Measurements from ENCODE around the gene AQP5. TPM values are rescaled to one million over a fixed set of nuclear protein-coding genes. Genes with fewer than 3 reads are reported as not detected.

The AQP5 gene
- total RNA-seq, 1 donor from 2014 or later, result 1.0 TPM

DNA sequence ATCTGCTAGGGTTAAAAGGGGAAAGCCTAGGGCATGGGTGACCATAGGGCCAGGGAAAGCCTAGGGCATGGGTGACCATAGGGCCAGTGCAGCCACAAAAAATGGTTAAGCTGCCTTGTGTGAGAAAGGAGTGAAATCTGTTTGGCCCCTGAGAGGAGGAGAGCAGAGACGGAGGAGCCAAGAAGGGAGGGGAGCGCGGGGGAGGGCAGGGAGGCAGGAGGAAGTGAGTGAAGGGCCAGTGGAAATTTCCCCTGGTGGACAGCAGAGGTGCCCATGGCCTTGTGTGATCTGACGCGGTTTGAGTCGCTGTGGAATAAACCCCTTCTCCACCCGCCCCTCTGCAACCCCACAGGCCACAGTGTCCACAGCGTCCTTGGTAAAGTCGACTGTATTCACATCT lies 10.5 kb downstream of the AQP5 start:
- Histone ChIP-seq H3K4me3 (ENCODE audit: low read length in 3 of 3) (no peak overlapping the region), H3K4me1 (ENCODE audit: control insufficient read depth in 3 of 3, insufficient read depth in 3 of 3, low read length in 3 of 3) (peaks cover 7 to 14% (median 8%) of the 10 kb centered on the region in 3 donors), H3K27ac (ENCODE audit: low read depth, low read length) (no peak overlapping the region), H3K9ac (ENCODE audit: low read depth in 1 of 3, low read length in 3 of 3) (no peak overlapping the region), H3K36me3 (ENCODE audit: control insufficient read depth in 3 of 3, insufficient read depth in 3 of 3, low read length in 3 of 3) (no peaks in the 10 kb centered on the region), H3K9me3 (ENCODE audit: control insufficient read depth in 3 of 3, low read length in 3 of 3) (no peaks in the 10 kb centered on the region), H3K27me3 (ENCODE audit: control insufficient read depth in 3 of 3, insufficient read depth in 3 of 3, low read length in 3 of 3) (peaks cover 23 to 45% (median 44%) of the 10 kb centered on the region in 3 donors)

DNA sequence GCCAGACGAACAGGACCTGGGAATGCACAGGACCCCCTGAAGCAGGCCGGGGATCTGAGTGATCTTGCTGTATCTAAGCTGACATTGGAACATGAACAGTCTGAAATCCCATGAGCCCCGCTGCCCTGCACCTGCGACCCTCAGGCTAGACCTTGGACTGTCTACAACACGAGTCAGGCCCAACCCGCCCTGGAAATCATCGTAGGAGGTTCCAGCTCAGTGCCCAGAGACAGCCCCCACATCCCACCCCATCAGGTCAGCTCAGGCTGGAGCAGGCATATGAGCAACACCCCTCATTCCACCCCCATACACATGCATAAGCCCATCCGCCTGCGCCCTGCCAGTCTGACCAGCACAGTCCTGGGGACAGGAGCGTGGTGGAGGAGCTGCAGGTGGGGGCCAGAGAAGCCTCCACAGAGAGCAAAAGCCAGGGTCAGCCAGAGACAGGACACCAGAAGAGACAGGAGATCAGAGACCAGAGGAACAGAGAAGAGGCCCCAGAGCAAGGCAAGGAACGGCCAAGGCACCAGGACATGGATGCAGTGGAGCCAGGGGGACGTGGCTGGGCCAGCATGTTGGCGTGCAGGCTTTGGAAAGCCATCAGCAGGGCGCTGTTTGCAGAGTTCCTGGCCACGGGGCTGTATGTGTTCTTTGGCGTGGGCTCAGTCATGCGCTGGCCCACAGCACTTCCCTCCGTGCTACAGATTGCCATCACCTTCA lies 11.1 kb downstream of the AQP5 start, which contains the start of gene AQP6:
AQP6 (plus strand) TSS at position 307 of the 720 bp plus-strand sequence; CDS start at position 534, 227 bp downstream.
- Histone ChIP-seq H3K4me3 (ENCODE audit: low read length in 3 of 3) (no peak within 1 kb of the TSS), H3K27me3 (ENCODE audit: control insufficient read depth in 3 of 3, insufficient read depth in 3 of 3, low read length in 3 of 3) (peaks cover 18 to 39% (median 38%) of the 10 kb centered on the region in 3 donors), H3K4me1 (ENCODE audit: control insufficient read depth in 3 of 3, insufficient read depth in 3 of 3, low read length in 3 of 3) (peaks cover under 1 to 9% (median under 1%) of the 10 kb centered on the region in 3 donors), H3K9ac (ENCODE audit: low read depth in 1 of 3, low read length in 3 of 3) (no peak within 1 kb of the TSS), H3K9me3 (ENCODE audit: control insufficient read depth in 3 of 3, low read length in 3 of 3) (no peaks in the 10 kb centered on the region), H3K36me3 (ENCODE audit: control insufficient read depth in 3 of 3, insufficient read depth in 3 of 3, low read length in 3 of 3) (no peaks in the 10 kb centered on the region), H3K27ac (ENCODE audit: low read depth, low read length) (no peak within 1 kb of the TSS)

DNA sequence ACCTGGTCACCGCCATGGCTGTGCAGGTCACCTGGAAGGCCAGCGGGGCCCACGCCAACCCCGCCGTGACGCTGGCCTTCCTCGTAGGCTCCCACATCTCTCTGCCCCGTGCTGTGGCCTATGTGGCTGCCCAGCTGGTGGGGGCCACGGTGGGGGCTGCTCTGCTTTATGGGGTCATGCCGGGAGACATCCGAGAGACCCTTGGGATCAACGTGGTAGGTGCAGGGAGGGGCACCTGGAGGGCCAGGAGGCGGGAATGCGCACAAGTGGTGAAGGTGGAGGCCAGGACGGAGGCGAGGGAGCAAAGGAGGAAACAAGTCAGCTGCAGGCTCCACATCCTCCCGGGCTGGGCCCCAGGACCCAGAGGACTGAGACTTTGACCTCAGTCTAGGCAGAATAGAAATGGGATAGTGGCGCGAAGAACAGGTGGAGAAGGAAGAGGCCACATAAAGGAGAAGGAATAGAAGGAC lies 11.7 kb downstream of the AQP5 start:
- Histone ChIP-seq H3K9me3 (ENCODE audit: control insufficient read depth in 3 of 3, low read length in 3 of 3) (no peaks in the 10 kb centered on the region), H3K4me1 (ENCODE audit: control insufficient read depth in 3 of 3, insufficient read depth in 3 of 3, low read length in 3 of 3) (peaks cover 0 to 7% (median 0%) of the 10 kb centered on the region in 3 donors), H3K4me3 (ENCODE audit: low read length in 3 of 3) (no peak overlapping the region), H3K9ac (ENCODE audit: low read depth in 1 of 3, low read length in 3 of 3) (no peak overlapping the region), H3K36me3 (ENCODE audit: control insufficient read depth in 3 of 3, insufficient read depth in 3 of 3, low read length in 3 of 3) (no peaks in the 10 kb centered on the region), H3K27ac (ENCODE audit: low read depth, low read length) (no peak overlapping the region), H3K27me3 (ENCODE audit: control insufficient read depth in 3 of 3, insufficient read depth in 3 of 3, low read length in 3 of 3) (peaks cover 12 to 33% (median 32%) of the 10 kb centered on the region in 3 donors)

DNA sequence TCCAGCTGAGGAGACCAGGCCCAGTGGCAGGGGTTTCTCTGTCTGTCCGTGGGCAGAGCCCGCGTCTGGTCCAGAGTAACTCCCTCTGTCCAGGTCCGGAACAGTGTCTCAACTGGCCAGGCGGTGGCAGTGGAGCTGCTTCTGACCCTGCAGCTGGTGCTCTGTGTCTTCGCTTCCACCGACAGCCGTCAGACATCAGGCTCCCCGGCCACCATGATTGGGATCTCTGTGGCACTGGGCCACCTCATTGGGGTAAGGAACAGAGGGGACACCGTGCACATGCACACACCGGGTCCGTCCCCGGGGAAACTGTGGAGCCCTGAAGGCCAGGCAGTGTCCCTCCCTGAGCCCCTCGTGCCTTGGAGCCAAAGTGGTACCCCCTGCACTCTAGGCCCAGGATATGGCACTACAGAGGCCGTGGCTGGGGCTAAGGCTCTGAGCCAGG lies 12.6 kb downstream of the AQP5 start:
- peak overlapping the region in 1 of 3 donors; percentile 3 for H3K9ac ChIP-seq (ENCODE audit: low read depth in 1 of 3, low read length in 3 of 3)
- H3K9me3 ChIP-seq (ENCODE audit: control insufficient read depth in 3 of 3, low read length in 3 of 3), result no peaks in the 10 kb centered on the region
- H3K4me3 ChIP-seq (ENCODE audit: low read length in 3 of 3), result no peak overlapping the region
- peaks cover 0 to 7% (median 0%) of the 10 kb centered on the region in 3 donors for H3K4me1 ChIP-seq (ENCODE audit: control insufficient read depth in 3 of 3, insufficient read depth in 3 of 3, low read length in 3 of 3)
- no peak overlapping the region for H3K27ac ChIP-seq (ENCODE audit: low read depth, low read length)
- H3K36me3 ChIP-seq (ENCODE audit: control insufficient read depth in 3 of 3, insufficient read depth in 3 of 3, low read length in 3 of 3), result no peaks in the 10 kb centered on the region
- H3K27me3 ChIP-seq (ENCODE audit: control insufficient read depth in 3 of 3, insufficient read depth in 3 of 3, low read length in 3 of 3), result peaks cover 8 to 24% (median 24%) of the 10 kb centered on the region in 3 donors

DNA sequence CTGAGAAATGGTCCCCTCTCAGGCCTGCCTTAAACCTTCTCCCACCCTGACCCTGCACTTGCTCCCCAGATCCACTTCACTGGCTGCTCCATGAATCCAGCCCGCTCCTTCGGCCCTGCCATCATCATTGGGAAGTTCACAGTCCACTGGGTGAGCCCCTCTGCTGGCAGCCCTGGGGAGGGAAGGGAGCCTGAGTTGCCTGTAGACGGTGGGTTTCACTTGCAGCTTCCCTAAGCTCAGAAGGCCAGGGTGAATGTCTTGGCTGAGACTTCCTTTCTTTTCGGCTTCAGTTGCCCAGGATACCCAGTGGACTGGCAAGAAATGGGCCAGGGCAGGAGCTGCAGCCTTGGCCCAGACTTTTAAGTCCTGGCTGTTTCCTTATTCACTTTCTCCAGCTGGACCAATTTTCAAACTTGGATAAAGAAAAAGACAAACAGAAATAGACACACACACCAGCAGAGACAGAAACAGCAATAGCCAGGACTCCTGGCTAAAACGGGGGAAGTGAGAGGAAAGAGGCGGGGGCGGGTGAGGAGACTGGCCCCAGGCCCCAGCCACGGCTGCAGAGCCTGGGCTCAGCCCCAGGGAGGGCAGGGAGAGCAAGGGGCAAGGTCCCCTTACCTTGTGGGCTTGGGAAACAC lies 13.1 kb downstream of the AQP5 start:
- H3K4me3 ChIP-seq (ENCODE audit: low read length in 3 of 3), result no peak overlapping the region
- H3K27ac ChIP-seq (ENCODE audit: low read depth, low read length), result no peak overlapping the region
- peak overlapping the region in 1 of 3 donors; percentile 3 for H3K9ac ChIP-seq (ENCODE audit: low read depth in 1 of 3, low read length in 3 of 3)
- peaks cover 8 to 19% (median 19%) of the 10 kb centered on the region in 3 donors for H3K27me3 ChIP-seq (ENCODE audit: control insufficient read depth in 3 of 3, insufficient read depth in 3 of 3, low read length in 3 of 3)
- no peaks in the 10 kb centered on the region for H3K36me3 ChIP-seq (ENCODE audit: control insufficient read depth in 3 of 3, insufficient read depth in 3 of 3, low read length in 3 of 3)
- H3K9me3 ChIP-seq (ENCODE audit: control insufficient read depth in 3 of 3, low read length in 3 of 3), result no peaks in the 10 kb centered on the region
- peaks cover 0 to 7% (median 0%) of the 10 kb centered on the region in 3 donors for H3K4me1 ChIP-seq (ENCODE audit: control insufficient read depth in 3 of 3, insufficient read depth in 3 of 3, low read length in 3 of 3)

DNA sequence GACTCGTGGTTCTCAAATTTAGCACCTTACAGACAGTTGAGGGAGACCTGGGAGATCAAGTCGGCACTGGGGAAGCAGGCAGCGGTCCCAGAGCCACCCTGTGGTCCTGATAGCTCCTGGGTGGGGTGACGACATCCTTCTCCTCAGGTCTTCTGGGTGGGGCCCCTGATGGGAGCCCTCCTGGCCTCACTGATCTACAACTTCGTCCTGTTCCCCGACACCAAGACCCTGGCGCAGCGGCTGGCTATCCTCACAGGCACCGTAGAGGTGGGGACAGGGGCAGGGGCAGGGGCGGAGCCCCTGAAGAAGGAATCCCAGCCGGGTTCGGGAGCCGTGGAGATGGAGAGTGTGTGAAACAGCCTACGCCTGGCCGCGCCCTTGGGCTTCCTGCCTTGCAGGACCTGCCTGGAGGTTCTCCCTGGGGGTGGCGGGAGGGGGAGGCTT lies 13.7 kb downstream of the AQP5 start:
- H3K36me3 ChIP-seq (ENCODE audit: control insufficient read depth in 3 of 3, insufficient read depth in 3 of 3, low read length in 3 of 3), result no peaks in the 10 kb centered on the region
- H3K9me3 ChIP-seq (ENCODE audit: control insufficient read depth in 3 of 3, low read length in 3 of 3), result no peaks in the 10 kb centered on the region
- peaks cover 0 to 7% (median 0%) of the 10 kb centered on the region in 3 donors for H3K4me1 ChIP-seq (ENCODE audit: control insufficient read depth in 3 of 3, insufficient read depth in 3 of 3, low read length in 3 of 3)
- H3K9ac ChIP-seq (ENCODE audit: low read depth in 1 of 3, low read length in 3 of 3), result no peak overlapping the region
- H3K4me3 ChIP-seq (ENCODE audit: low read length in 3 of 3), result no peak overlapping the region
- H3K27me3 ChIP-seq (ENCODE audit: control insufficient read depth in 3 of 3, insufficient read depth in 3 of 3, low read length in 3 of 3), result peaks cover 8 to 14% (median 13%) of the 10 kb centered on the region in 3 donors
- no peak overlapping the region for H3K27ac ChIP-seq (ENCODE audit: low read depth, low read length)

DNA sequence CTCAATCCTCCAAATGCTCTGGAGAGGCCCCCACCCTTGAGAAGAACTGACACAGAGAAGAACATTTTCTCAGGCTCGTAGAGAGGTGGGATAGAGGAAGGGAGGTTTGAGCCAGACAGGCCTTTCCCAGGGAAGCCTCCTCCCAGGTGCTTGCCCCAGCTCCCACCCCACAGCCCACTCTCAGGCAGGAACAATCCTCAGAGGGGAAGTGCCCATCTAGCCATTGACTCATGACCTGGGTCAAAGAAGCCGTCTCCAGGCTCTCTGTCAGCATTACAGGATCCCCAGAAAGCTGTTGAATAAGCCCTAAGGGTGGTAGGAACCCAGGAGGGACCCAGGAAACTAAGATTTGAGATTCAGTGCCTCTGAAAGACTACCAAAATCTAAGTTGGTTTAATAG lies 14.9 kb downstream of the AQP5 start:
- Histone ChIP-seq H3K9me3 (ENCODE audit: control insufficient read depth in 3 of 3, low read length in 3 of 3) (no peaks in the 10 kb centered on the region), H3K9ac (ENCODE audit: low read depth in 1 of 3, low read length in 3 of 3) (no peak overlapping the region), H3K36me3 (ENCODE audit: control insufficient read depth in 3 of 3, insufficient read depth in 3 of 3, low read length in 3 of 3) (no peaks in the 10 kb centered on the region), H3K4me1 (ENCODE audit: control insufficient read depth in 3 of 3, insufficient read depth in 3 of 3, low read length in 3 of 3) (peaks cover 0 to 7% (median 0%) of the 10 kb centered on the region in 3 donors), H3K27ac (ENCODE audit: low read depth, low read length) (no peak overlapping the region), H3K4me3 (ENCODE audit: low read length in 3 of 3) (no peak overlapping the region), H3K27me3 (ENCODE audit: control insufficient read depth in 3 of 3, insufficient read depth in 3 of 3, low read length in 3 of 3) (peaks cover 0 to 10% (median 9%) of the 10 kb centered on the region in 3 donors)

DNA sequence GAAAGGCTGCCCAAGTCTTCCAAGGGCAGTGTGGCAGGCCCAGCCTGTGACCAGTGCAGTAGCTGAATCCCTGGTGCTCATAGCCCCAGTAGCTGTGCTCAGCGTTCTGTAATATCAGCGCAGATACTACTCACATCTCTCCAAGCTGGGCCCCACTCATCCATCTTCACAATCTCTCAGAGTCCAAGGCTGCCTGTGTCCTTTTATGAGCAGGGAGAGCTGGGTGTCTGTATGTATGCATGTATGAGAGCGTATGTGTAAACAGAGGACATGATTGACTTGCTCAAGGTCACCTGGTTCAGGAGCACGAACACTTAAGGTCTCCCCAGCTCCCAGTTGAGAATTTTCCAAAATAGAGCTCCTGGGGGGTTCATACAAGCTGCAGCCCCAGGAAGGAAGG lies 16.5 kb downstream of the AQP5 start:
- Histone ChIP-seq H3K4me1 (ENCODE audit: control insufficient read depth in 3 of 3, insufficient read depth in 3 of 3, low read length in 3 of 3) (peaks cover 0 to 7% (median 0%) of the 10 kb centered on the region in 3 donors), H3K9me3 (ENCODE audit: control insufficient read depth in 3 of 3, low read length in 3 of 3) (no peaks in the 10 kb centered on the region), H3K27ac (ENCODE audit: low read depth, low read length) (no peak overlapping the region), H3K4me3 (ENCODE audit: low read length in 3 of 3) (no peak overlapping the region), H3K36me3 (ENCODE audit: control insufficient read depth in 3 of 3, insufficient read depth in 3 of 3, low read length in 3 of 3) (no peaks in the 10 kb centered on the region), H3K9ac (ENCODE audit: low read depth in 1 of 3, low read length in 3 of 3) (no peak overlapping the region), H3K27me3 (ENCODE audit: control insufficient read depth in 3 of 3, insufficient read depth in 3 of 3, low read length in 3 of 3) (peaks cover 0 to 6% (median 6%) of the 10 kb centered on the region in 3 donors)

DNA sequence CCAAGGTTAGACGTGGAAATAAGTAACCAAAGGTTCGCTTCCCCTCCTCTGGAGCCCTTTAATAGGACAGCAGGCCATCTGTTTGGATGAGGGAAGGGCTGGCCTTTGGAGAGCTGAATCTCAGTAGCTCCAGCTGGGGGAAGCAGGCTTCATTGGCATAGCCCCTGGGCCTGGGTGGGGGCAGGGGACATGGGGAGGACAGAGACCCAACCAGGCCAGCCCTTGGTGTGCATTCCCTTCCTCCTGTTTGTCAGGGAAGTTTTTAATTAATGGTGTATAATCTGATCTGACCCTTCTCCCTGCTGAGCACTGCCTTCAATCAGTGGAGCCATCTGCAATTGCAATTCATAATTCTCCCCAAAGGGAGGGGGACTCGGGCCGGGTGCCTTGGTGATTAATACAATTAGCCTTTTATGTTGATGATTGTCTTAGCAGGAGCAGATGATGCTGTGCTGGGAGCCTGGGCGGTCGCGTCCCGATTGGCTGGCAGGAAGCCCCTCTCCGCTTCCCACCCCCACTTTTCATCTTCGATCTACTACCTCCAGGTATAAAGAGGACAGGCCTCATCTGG lies 17.4 kb downstream of the AQP5 start:
- no peak overlapping the region for H3K27ac ChIP-seq (ENCODE audit: low read depth, low read length)
- H3K4me3 ChIP-seq (ENCODE audit: low read length in 3 of 3), result no peak overlapping the region
- H3K9me3 ChIP-seq (ENCODE audit: control insufficient read depth in 3 of 3, low read length in 3 of 3), result no peaks in the 10 kb centered on the region
- peaks cover 0 to 7% (median 5%) of the 10 kb centered on the region in 3 donors for H3K4me1 ChIP-seq (ENCODE audit: control insufficient read depth in 3 of 3, insufficient read depth in 3 of 3, low read length in 3 of 3)
- peaks cover 0 to 2% (median 0%) of the 10 kb centered on the region in 3 donors for H3K27me3 ChIP-seq (ENCODE audit: control insufficient read depth in 3 of 3, insufficient read depth in 3 of 3, low read length in 3 of 3)
- no peaks in the 10 kb centered on the region for H3K36me3 ChIP-seq (ENCODE audit: control insufficient read depth in 3 of 3, insufficient read depth in 3 of 3, low read length in 3 of 3)
- H3K9ac ChIP-seq (ENCODE audit: low read depth in 1 of 3, low read length in 3 of 3), result no peak overlapping the region

Data from skeletal muscle tissue (tissue), 4 donors.